Tibial nerve (tissue), 3 donors: ENCODE measurements around the gene MPV17L.

Experiments used
- POLR2A ChIP-seq, 2 donors: fragments of 450-650 bp; IDR thresholded peaks; one replicate each; pipeline ENCODE4 v1.6.1; 2017; ENCODE audit warnings: antibody characterized with exemption in 2 of 2, mild to moderate bottlenecking in 2 of 2, moderate library complexity in 2 of 2
- TF ChIP-seq, protein P1 (sequence below), 5 experiments: fragments of 200-600 bp in 3 of 5; fragments of 450-650 bp in 2 of 5; sonication (generic) in 3 of 5; IDR thresholded peaks; one replicate each; pipeline ENCODE4 v1.5.1; 2016 to 2019; ENCODE audit warnings: antibody characterized with exemption in 5 of 5, mild to moderate bottlenecking in 3 of 5, moderate library complexity in 2 of 5

DNA sequence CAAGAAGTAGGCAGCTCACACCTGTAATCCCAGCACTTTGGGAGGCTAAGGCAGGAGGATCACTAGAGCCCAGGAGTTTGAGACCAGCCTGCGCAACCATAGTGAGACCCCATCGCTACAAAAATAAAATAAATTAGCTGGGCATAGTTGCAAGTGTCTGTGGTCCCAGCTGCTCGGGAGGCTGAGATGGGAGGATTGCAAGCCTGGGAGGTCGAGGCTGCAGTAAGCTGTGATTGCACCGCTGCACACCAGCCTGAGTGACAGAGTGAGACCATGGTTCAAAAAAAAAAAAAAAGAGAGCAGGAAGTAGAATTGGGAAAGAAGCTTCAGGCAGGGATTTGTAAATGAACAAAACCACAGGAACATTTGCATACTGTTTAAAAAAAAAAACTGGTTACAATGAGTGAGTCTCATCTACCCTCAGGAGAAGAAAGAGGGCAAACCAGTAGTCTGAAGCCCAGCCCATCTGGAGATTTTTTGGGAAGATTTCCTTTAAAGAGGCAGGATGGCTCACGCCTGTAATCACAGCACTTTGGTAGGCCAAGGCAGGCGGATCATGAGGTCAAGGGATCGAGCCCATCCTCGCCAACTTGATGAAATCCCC, 7.9 kb downstream of the MPV17L start:
- no peak for TF ChIP-seq POLR2A (IDR thresholded peaks at IDR 0.05)
- TF ChIP-seq, protein P1, sequence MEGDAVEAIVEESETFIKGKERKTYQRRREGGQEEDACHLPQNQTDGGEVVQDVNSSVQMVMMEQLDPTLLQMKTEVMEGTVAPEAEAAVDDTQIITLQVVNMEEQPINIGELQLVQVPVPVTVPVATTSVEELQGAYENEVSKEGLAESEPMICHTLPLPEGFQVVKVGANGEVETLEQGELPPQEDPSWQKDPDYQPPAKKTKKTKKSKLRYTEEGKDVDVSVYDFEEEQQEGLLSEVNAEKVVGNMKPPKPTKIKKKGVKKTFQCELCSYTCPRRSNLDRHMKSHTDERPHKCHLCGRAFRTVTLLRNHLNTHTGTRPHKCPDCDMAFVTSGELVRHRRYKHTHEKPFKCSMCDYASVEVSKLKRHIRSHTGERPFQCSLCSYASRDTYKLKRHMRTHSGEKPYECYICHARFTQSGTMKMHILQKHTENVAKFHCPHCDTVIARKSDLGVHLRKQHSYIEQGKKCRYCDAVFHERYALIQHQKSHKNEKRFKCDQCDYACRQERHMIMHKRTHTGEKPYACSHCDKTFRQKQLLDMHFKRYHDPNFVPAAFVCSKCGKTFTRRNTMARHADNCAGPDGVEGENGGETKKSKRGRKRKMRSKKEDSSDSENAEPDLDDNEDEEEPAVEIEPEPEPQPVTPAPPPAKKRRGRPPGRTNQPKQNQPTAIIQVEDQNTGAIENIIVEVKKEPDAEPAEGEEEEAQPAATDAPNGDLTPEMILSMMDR (IDR thresholded peaks at IDR 0.05) = no peak
